GM15510 (cell line): Measurements from ENCODE around the gene USP1.

Experiments
- POLR2A ChIP-seq: IDR thresholded peaks from 3 replicates; pipeline ENCODE4 v1.6.1; 2011; ENCODE audit warnings: borderline replicate concordance; ENCODE audit not compliant: insufficient read length; ENCODE audit errors: extremely low read depth

USP1 gene

DNA sequence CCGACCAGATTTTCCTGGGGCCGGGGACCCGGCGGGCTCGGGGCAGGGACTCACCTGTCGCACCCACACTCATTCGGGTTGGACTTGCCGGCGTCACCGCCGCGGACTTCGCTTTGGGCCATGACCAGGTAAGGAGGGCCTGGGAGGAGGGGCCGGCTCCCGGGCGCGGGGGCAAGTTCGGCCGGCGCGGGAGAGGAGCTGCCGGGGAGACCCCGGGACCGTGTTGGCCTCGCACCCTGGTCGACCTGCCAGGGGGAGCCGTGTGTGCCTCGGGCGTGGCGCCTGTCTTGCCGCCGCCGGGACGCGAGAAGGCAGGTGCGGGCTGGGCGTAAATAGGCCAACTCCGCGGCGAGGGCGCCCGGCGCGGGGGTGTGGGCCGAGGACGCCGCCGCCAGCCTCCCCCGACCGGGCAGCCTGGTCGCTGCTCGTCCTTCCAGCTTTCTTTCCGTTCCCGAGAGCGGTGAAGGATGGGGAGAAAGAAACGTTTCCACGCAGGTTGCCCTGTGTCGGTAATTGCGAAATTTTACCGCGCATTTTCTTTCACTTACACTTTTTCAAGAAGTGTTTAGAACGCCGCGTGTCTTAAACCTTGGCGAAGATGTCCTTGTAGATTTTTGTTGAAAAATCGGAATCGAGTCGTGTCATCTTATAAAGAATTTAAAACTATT, 558 bp downstream of the USP1 start:
- no peak for TF ChIP-seq POLR2A

DNA sequence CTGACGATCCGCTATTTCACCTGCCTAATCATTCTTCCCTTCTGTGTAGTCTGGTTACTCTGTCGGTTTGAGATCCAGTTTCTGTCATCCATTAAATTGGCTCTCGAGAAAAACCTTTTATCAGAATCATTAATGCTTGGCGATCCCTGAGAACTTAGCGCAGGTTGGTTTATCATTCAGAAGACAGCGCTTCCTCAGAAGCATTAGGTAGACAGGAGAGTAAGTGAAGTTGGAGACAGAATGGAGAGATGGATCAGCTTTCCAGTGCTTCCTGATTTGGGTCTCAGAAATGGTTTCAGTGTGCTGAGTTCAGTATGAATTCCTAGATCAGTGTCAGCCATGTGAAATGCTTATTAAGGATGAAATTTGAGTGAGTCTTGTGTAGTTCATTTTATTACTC, 1.3 kb downstream of the USP1 start:
- no peak for TF ChIP-seq POLR2A

DNA sequence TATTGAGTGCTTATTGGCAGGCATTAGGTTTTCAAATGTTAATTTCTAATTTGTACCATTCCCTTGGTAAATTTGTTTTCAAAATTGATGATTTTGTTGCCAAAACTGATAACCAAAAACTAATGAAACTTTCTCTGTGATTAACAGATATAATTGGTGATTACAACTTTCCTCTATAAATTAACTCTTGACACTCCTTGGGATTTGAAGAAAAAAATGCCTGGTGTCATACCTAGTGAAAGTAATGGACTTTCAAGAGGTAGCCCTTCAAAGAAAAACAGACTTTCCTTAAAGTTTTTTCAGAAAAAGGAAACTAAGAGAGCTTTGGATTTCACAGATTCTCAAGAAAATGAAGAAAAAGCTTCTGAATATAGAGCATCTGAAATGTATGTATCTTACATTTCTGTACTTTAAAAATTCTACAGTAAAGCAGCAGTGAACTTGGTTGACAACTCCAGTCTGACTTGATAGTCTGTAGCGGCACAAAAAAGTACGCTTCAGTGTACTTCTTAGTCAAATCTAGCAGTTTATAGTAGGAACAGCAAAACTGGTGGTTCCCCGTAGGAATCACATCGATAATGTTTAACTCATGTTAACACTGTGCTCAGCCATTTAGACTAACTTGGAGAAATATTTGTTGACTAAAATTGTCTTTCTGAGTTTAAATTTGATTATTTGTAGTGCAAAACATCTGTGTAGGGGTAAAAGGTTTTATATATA, 3.0 kb downstream of the USP1 start:
- TF ChIP-seq POLR2A, result no peak

DNA sequence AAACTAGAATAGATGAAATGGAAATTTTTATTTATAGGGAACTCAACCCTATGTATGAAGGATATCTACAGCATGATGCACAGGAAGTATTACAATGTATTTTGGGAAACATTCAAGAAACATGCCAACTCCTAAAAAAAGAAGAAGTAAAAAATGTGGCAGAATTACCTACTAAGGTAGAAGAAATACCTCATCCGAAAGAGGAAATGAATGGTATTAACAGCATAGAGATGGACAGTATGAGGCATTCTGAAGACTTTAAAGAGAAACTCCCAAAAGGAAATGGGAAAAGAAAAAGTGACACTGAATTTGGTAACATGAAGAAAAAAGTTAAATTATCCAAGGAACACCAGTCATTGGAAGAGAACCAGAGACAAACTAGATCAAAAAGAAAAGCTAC, 7.9 kb downstream of the USP1 start:
- no peak for TF ChIP-seq POLR2A

DNA sequence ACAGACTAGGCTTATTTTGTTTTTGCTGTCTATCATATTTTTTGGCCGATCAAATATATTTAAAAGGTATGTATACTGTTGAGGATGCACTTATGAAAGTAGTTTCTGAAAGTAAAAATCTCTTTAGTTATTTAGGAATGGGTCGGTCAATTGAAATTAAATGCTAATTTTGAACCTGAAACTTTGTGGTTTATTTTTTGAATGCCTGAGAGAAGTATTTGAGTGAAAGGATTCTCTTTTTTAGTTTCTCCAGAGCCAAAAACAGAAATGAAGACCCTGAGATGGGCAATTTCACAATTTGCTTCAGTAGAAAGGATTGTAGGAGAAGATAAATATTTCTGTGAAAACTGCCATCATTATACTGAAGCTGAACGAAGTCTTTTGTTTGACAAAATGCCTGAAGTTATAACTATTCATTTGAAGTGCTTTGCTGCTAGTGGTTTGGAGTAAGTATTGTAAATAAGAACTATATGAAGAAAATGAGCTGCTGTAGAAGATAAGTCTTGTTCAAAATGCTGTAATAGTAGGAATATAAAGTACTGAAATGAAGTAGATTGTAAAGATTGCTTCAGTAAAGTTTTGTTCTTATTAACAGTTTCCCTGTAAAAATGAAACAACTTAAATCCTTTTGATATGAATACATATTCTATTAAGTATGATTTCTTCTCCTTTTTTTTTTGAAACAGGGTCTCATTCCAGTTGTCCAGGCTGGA, 11.5 kb downstream of the USP1 start:
- no peak for TF ChIP-seq POLR2A

DNA sequence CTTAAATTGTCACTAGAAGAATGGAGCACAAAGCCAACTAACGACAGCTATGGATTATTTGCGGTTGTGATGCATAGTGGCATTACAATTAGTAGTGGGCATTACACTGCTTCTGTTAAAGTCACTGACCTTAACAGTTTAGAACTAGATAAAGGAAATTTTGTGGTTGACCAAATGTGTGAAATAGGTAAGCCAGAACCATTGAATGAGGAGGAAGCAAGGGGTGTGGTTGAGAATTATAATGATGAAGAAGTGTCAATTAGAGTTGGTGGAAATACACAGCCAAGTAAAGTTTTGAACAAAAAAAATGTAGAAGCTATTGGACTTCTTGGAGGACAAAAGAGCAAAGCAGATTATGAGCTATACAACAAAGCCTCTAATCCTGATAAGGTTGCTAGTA, 13.5 kb downstream of the USP1 start:
- no peak for TF ChIP-seq POLR2A

DNA sequence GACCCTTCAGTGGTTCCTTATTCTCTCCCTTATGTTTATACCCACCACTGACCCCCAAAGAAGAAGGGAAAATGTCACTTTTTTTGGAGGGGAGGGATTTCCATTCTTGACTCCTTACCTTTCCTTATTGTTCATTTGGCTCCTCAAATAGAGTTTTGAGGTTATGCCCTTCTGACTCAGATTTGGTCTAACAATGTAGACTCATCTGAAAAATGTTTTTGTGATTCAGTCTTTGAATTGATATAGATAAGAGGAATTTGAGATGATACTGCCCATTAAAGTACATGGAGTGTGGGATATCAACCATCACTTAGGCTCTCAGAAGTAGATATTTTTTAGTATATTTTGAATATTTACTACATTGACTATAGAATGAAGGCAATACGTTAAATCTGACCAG, 16.1 kb downstream of the USP1 start:
- no peak for TF ChIP-seq POLR2A

DNA sequence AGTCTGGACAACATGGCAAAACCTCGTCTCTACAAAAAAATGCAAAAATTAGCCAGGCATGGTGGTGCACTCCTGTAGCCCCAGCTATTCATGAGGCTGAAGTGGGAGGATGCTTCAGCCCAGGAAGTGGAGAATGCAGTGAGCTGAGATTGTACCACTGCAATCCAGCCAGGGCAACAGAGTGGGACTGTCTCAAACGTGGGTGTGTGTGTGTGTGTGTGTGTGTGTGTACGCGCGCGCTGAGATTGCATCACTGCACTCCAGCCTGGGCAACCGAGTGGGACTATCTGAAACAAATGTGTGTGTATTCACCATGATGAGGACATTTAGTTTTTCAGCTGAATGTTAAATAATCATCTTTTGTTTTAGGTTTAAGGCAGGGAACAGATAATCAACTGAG, 21.1 kb downstream of the USP1 start:
- no peak for TF ChIP-seq POLR2A

DNA sequence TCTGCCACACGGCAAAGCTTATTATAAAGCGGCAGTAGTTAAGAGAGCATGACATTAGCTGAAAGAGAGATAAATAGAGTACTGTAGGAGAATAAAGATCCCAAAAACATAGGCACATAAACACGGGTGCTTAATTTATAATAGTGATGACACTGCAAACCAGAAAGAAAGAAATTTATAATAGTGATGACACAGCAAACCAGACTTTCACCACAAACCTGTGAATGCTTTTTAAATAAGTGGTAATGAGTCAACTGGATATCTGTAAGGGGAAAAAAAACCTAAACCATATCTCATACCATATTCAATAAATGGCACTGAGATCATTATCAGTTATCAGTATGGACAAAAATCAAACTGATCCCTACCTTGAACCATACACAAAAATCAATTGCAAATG, 25.5 kb downstream of the USP1 start:
- no peak for TF ChIP-seq POLR2A

DNA sequence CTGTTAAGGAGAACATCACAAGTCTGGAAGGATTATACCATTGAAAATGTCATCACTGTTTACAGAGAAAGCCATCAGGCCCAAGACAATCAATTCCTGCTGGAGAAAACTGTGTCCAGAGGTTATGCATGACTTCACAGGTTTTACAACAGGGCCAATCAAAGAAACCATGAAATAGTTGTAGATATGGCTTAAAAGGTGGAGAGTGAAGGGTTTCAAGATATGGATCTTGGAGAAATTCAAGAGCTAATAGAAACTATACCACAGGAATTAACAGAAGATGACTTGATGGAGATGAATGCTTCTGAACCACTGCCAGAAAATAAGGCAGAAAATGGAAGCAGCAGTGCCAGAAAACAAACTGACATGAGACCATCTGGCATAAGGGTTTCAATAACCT, 30.2 kb downstream of the USP1 start:
- no peak for TF ChIP-seq POLR2A

DNA sequence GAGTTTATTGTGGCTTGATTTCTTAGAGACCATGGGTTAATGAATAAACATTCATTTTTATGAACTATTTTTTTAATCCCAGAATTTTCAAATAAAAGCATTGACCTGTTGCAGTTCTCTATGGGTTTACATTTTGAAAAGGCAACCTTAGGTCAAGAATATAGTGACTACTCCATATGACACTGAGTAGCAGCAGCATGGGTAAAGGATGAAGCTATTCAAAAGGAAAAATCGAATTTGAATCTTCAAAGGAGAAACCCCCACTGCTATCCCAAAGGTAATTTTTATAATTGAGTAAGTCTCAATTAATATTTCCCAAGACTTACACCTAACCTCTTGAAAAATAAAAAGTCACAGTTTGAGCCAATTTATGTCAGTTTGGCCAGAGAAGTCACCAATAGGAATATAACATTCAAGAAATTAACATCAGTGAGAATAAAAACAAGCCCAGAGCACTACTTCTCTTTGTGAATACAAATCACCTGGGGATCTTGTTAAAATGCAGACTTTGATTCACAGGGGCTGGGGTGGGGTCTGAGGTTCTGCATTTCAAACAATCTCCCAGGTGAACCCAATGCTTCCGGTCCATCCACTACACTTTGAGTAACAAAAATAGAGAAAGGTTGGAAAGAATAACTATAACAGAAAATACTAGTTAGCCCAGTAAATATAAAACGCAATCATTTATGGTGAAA, 39.8 kb downstream of the USP1 start:
- no peak for TF ChIP-seq POLR2A

DNA sequence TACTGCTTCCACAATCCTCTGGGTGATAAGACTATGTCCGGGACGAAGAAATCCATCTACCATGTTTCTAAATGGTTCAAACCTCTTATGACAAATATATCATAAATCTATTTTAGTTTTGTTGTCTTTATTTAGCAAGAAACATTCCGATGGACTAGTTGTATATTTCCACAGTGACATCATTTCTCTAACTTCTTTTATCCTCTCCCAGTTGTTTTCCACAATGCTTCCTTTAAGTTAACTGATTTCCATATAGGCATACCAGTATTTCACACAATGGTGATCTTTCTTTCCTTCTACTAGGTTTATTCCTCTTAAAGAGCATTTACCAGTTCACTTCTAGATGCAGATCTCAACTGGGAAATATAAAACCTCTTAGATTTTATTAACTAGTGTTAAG, 44.8 kb downstream of the USP1 start:
- TF ChIP-seq POLR2A, result no peak

DNA sequence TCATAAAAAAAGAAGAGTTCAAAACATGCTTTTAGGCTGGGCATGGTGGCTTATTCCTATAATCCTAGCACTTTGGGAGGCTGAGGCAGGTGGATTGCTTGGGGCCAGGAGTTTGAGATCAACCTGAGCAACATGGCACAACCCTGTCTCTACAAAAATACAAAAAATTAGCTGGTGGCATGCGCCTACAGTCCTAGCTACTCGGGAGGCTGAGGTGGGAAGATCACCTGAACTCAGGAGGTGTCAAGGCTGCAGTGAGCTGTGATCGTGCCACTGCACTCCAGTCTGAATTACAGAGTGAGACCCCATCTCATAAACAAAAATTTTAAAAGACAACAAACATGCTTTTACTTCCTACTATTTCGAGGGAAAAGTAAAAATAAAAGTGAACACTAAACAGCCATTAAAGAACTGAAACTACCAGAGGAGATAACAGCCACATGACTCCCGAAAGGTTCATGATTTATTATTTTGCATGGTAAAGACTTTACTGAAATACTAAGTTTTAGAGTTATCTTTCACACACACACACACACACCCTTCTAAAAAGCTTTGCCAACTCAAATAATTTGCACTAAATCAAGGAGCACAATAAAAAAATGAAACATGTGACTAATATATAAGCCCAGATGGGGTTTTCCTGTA, 48.1 kb downstream of the USP1 start:
- TF ChIP-seq POLR2A, result no peak

DNA sequence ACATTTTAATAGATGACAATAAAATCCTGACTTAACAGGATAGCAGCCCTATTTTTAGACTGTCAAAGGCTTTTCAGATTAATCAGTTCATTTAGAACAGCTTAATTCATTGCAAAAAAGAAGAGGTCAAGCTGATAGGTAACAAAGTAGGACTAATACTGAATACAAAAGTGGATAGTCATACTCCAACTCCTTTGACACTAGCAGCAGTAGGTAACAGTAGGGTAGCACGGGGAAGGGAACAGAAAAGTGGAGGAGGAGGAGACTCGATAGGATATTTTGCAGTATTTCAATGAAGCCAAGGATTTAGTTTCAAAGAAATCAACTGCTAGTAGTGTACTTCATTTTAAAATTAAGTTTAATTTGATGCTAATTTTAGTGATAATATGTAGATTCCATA, 51.1 kb downstream of the USP1 start:
- TF ChIP-seq POLR2A, result no peak

DNA sequence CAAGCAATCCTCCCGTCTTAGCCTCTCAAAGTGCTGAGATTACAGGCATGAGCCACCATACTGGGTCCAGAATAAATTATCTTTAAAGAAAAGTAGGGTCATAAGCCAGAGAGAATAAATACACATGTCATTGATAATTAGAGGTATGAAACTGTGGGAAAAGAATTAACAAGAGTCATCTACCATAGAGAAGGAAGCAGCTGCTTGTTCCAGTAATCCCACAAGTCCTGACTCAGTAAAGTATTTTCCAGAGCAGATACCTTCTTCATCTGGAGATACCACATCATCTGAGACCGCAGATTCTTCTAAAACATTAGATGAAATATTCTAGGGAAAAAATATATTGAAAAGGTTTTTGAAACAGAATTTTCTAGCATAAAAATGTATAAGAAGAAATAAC, 55.7 kb downstream of the USP1 start:
- no peak for TF ChIP-seq POLR2A
